ENCODE data around the gene GRHL1. TPM values are rescaled to one million over a fixed set of nuclear protein-coding genes. Genes with fewer than 3 reads are reported as not detected.

Gene GRHL1
- total and polyA plus RNA-seq, 2 of the 8 experiments (the other 6 are each of a cell fraction or from before 2014, with no cell fraction given) = 1.3 to 3.6 TPM

DNA sequence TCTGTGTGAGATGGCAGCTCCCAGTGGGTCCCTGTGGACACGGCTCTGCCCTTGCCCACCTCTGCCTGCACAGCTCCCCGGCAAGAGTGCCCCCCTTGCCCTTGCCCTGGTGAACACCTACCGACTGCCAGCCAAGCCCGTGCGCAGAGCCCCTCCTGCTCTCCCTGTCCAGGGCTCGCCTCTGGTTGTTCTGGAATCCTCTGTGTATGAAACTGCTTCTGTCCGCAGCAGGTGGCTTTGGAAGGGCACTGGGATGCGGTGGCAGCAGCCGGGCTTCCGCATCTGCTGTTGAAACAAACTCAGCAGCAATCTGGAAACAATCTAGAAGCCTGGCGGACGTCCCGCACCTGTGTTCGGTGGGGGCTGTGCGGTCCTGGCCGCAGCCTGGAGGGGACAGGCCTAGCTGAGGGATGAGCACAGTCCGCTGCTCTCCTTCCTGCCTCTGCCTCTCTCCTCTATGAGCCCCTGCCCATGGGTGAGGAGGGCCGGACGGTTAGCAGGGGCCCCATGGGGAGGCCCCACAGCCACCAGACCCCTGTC is 57.8 kb downstream of the GRHL1 start:
- POLR2A ChIA-PET (ENCODE audit: partially characterized antibody) = no interaction called here
- Histone ChIP-seq H3K14ac (ENCODE audit: insufficient read length) (no peak overlapping the region), H3K23ac (ENCODE audit: insufficient read length) (no peak overlapping the region), H3K79me1 (ENCODE audit: low read depth, low read length) (no peaks in the 10 kb centered on the region), H2AFZ (ENCODE audit: low read length) (no peak overlapping the region), H3K4ac (replicated peaks; ENCODE audit: insufficient read length, low read depth, low read length) (no peak overlapping the region), H3K27ac (ENCODE audit: low read depth, low read length) (no peak overlapping the region), H2BK12ac (ENCODE audit: low read depth, low read length) (no peak overlapping the region), H3K18ac (ENCODE audit: extremely low read depth, low read length) (no peak overlapping the region), H3K4me3 (ENCODE audit: extremely low read depth in 1 of 4, insufficient read depth in 2 of 4, low read depth in 3 of 4, low read length in 4 of 4) (no peak overlapping the region), H4K8ac (ENCODE audit: extremely low read depth, insufficient read depth, low read length) (no peak overlapping the region), H3K23me2 (ENCODE audit: low read depth, low read length) (no peaks in the 10 kb centered on the region; the same call in 1 of the 2 replicates), H3K4me1 (replicated peaks in 1 of 4; ENCODE audit: control insufficient read depth in 3 of 4, insufficient read depth in 4 of 4, low read length in 3 of 4) (no peaks in the 10 kb centered on the region), H3K9ac (replicated peaks in 1 of 4; ENCODE audit: extremely low read depth in 1 of 4, low read depth in 3 of 4, low read length in 3 of 4) (no peak overlapping the region), H4K91ac (replicated peaks; ENCODE audit: insufficient read length, low read length) (no peak overlapping the region), H3K4me2 (ENCODE audit: insufficient read depth in 1 of 2, low read depth in 2 of 2, low read length in 2 of 2) (no peak overlapping the region), H2AK5ac (ENCODE audit: low read depth, low read length) (no peak overlapping the region), H3K27me3 (replicated peaks in 1 of 4; ENCODE audit: control insufficient read depth in 3 of 4, extremely low read depth in 1 of 4, insufficient read depth in 3 of 4, low read length in 3 of 4) (no peaks in the 10 kb centered on the region), H2BK15ac (ENCODE audit: low read length) (no peak overlapping the region), H2BK120ac (replicated peaks; ENCODE audit: low read depth, low read length) (no peak overlapping the region), H3K79me2 (ENCODE audit: control insufficient read depth in 1 of 2, insufficient read depth in 2 of 2, low read length in 2 of 2) (no peaks in the 10 kb centered on the region), H4K20me1 (replicated peaks in 1 of 2; ENCODE audit: control insufficient read depth in 1 of 2, insufficient read depth in 2 of 2, low read length in 2 of 2) (peaks cover 0 to 2% of the 10 kb centered on the region in 2 experiments), H3K56ac (replicated peaks; ENCODE audit: insufficient read length, low read depth, low read length) (no peak overlapping the region), H4K5ac (ENCODE audit: insufficient read length, low read depth, low read length) (no peak overlapping the region), H3K36me3 (ENCODE audit: control insufficient read depth in 2 of 4, insufficient read depth in 4 of 4, low read length in 3 of 4) (no peaks in the 10 kb centered on the region), H2BK20ac (ENCODE audit: low read length) (no peak overlapping the region), H2BK5ac (ENCODE audit: low read depth, low read length) (no peak overlapping the region), H3K9me3 (ENCODE audit: insufficient read depth in 2 of 2, low read depth in 1 of 2, low read length in 1 of 2) (peaks cover 0 to 2% of the 10 kb centered on the region in 2 experiments; a peak in 1 of 4 replicates)
- 88% methylated on average over 19 of the region's 19 CpGs; no CpG with 5 or more reads in 1 of the 2 experiments for WGBS, 2 experiments (ENCODE audit: extremely low coverage in 1 of 2, insufficient coverage in 1 of 2, insufficient read length in 1 of 2, insufficient replicate concordance in 2 of 2, low coverage in 1 of 2, low lambda C conversion rate in 2 of 2, missing lambda C conversion rate in 1 of 2)
- CTCF ChIA-PET (ENCODE audit: partially characterized antibody) = interaction anchor here (1.0 to 4.5 kb wide), 7 partner anchors 13 to 213 kb away, joined by 3 to 23 read pairs (median 3); no protein-coding TSS in a partner anchor
- FAIRE-seq (no peak), DNase-seq (ENCODE audit: low read depth in 1 of 2, low spot score in 2 of 2) (no peak)
- TF ChIP-seq MAFK (IDR thresholded peaks at IDR 0.05; ENCODE audit: low read depth, low read length) = no peak
- TF ChIP-seq MAX (IDR thresholded peaks at IDR 0.05) = no peak
- TF ChIP-seq TEAD4 (IDR thresholded peaks at IDR 0.05; ENCODE audit: low read depth, low read length) = no peak
- TF ChIP-seq PHF8 (conservative IDR thresholded peaks at IDR 0.05; ENCODE audit: low read depth, low read length) = no peak
- TF ChIP-seq RAD21 (IDR thresholded peaks at IDR 0.05 in 1 of 2, conservative IDR thresholded peaks at IDR 0.05 in 1 of 2; ENCODE audit: low read depth in 2 of 2, low read length in 2 of 2) = no peak
- TF ChIP-seq YY1 (IDR thresholded peaks at IDR 0.05; ENCODE audit: low read depth, low read length) = no peak
- TF ChIP-seq SAP30 (IDR thresholded peaks at IDR 0.05; ENCODE audit: insufficient read depth, insufficient replicate concordance, low read length) = no peak
- TF ChIP-seq POLR2A (IDR thresholded peaks at IDR 0.05; ENCODE audit: control extremely low read depth in 1 of 2, low read depth in 2 of 2, low read length in 2 of 2) = no peak
- TF ChIP-seq SUZ12 (IDR thresholded peaks at IDR 0.05; ENCODE audit: low read length) = no peak
- TF ChIP-seq CEBPB (IDR thresholded peaks at IDR 0.05; ENCODE audit: low read depth, low read length) = no peak
- TF ChIP-seq SIX5 (IDR thresholded peaks at IDR 0.05; ENCODE audit: low read depth, low read length) = no peak
- no peak for TF ChIP-seq ATF2 (IDR thresholded peaks at IDR 0.05; ENCODE audit: low read length)

All from H1 (cell line).